SU-DHL-6 (cell line): ENCODE results near the gene SCG2.

ENCODE experiments used
- CTCF ChIP-seq: fragments of 200-600 bp; sonication (generic); IDR thresholded peaks from one replicate; pipeline ENCODE4 v1.5.1; 2017; ENCODE audit warnings: antibody characterized with exemption, mild to moderate bottlenecking, low read length, moderate library complexity; ENCODE audit not compliant: insufficient read depth, poor library complexity, severe bottlenecking
- EZH2phosphoT487 ChIP-seq: fragments of 200-600 bp; sonication (generic), shearing (Covaris generic); conservative IDR thresholded peaks from 2 replicates; pipeline ENCODE4 v1.6.1; 2018; ENCODE audit warnings: mild to moderate bottlenecking, antibody characterized with exemption, low read length, moderate library complexity, mixed read lengths

- TF ChIP-seq CTCF (no peak), EZH2phosphoT487 (no peak)
Measured at GRCh38 chr2:223587301-223587700, 14.9 kb downstream of the SCG2 start.
